K562 (cell line): ENCODE data around the gene INCA1. TPM values are rescaled to one million over a fixed set of nuclear protein-coding genes. Genes with fewer than 3 reads are reported as not detected.
A peak's percentile ranks its signal among the peaks of the same experiment; 100 is the strongest.

Experiments
- ARID1B ChIP-seq: fragments of 450-650 bp; IDR thresholded peaks from 2 replicates; pipeline ENCODE4 v1.6.1; 2016; ENCODE audit warnings: antibody characterized with exemption, mild to moderate bottlenecking, inconsistent platforms
- BCOR ChIP-seq: fragments of 450-650 bp; IDR thresholded peaks from 2 replicates; pipeline ENCODE4 v1.6.1; 2016
- BDP1 ChIP-seq: IDR thresholded peaks from 3 replicates; pipeline ENCODE4 v1.6.1; 2011; ENCODE audit not compliant: insufficient read length, insufficient read depth
- DPF2 ChIP-seq: fragments of 450-650 bp; IDR thresholded peaks from 2 replicates; pipeline ENCODE4 v1.6.1; 2016
- FOXJ2 ChIP-seq: fragments of 200-800 bp; sonication (Bioruptor generic); IDR thresholded peaks from 2 replicates; pipeline ENCODE4 v1.6.1; 2016; ENCODE audit warnings: missing genetic modification characterization, missing compliant biosample characterization
- HNRNPK ChIP-seq: fragments of 200-400 bp; formaldehyde crosslinking; IDR thresholded peaks from one replicate; pipeline ENCODE4 v1.6.1; 2018; ENCODE audit warnings: mild to moderate bottlenecking, low read depth, low read length; ENCODE audit not compliant: poor library complexity, severe bottlenecking
- HSF4 ChIP-seq: fragments of 250-450 bp; sonication (Bioruptor Pico); IDR thresholded peaks from 2 replicates; pipeline ENCODE4 v2.1.2; 2022; ENCODE audit warnings: mild to moderate bottlenecking, moderate library complexity, borderline replicate concordance
- MTA2 ChIP-seq: fragments of 450-650 bp; IDR thresholded peaks from 2 replicates; pipeline ENCODE4 v1.6.1; 2016; ENCODE audit warnings: low read depth
- MTA3 ChIP-seq: fragments of 450-650 bp; formaldehyde crosslinking; IDR thresholded peaks from 2 replicates; pipeline ENCODE4 v1.6.1; 2017; ENCODE audit warnings: mild to moderate bottlenecking, borderline replicate concordance
- RBM39 ChIP-seq: fragments of 200-400 bp; formaldehyde crosslinking; optimal IDR thresholded peaks from 2 replicates; pipeline ENCODE3; 2018; ENCODE audit warnings: low read depth, low read length
- TARDBP ChIP-seq: fragments of 450-650 bp; IDR thresholded peaks from 2 replicates; pipeline ENCODE4 v1.6.1; 2016
- ZKSCAN1 ChIP-seq: fragments of 150-350 bp; IDR thresholded peaks from 2 replicates; pipeline ENCODE4 v1.6.1; 2016; ENCODE audit warnings: low read depth, low read length
- ZNF512 ChIP-seq: IDR thresholded peaks from 2 replicates; pipeline ENCODE4 v1.6.1; 2016; ENCODE audit warnings: missing genetic modification characterization, missing compliant biosample characterization
- polyA plus RNA-seq, 8 experiments: library from polyadenylated mRNA; depleted of rRNA in 4 of 8; stranded (reverse) in 5 of 8; unstranded in 3 of 8; fragments of >200 nt; fragmentation: Nextera tagmentation in 2 of 8; fragmentation: Illumina TruSeq in 1 of 8; extraction: Ambion mirVana in 2 of 8; extraction: Trizol in 1 of 8; gene quantifications; 2 replicates each; pipeline versions ENCODE4 v1.2.1 to v1.2.3, GENCODE V29; 2011 to 2014; ENCODE audit warnings: inconsistent platforms in 1 of 8, missing spikeins in 1 of 8
- total RNA-seq, 7 experiments: library from RNA; depleted of rRNA in 6 of 7; stranded (reverse); fragments of >200 nt in 6 of 7; fragmentation: Illumina TruSeq in 2 of 7; extraction: Trizol in 2 of 7; gene quantifications; 2 replicates each; pipeline versions ENCODE4 v1.2.1 to v1.2.3, GENCODE V29; 2011 to 2021; ENCODE audit warnings: low replicate concordance in 1 of 7
- TF ChIP-seq, protein P1 (sequence below): sonication (generic); formaldehyde crosslinking; IDR thresholded peaks from 2 replicates; pipeline ENCODE4 v1.8.1; 2023; ENCODE audit warnings: mild to moderate bottlenecking, missing genetic modification reagents

Gene INCA1
- total and polyA plus RNA-seq, 9 of the 15 experiments (the other 6 are each of a cell fraction or from before 2014, with no cell fraction given) = 0.08 to 0.50 (median 0.13) TPM; not detected in 4

- TF ChIP-seq ZNF512 (tag) (no peak), RBM39 (no peak), MTA2 (no peak), MTA3 (no peak), ARID1B (peak; percentile 12; the same call in 1 of the 2 replicates), HNRNPK (no peak), HSF4 (CRISPR knock-in tag) (no peak), BDP1 (no peak), FOXJ2 (tag) (no peak), ZKSCAN1 (no peak), TARDBP (no peak), DPF2 (peak; percentile 44), BCOR (peak; percentile 60; the same call in 1 of the 2 replicates)
- TF ChIP-seq, protein P1, sequence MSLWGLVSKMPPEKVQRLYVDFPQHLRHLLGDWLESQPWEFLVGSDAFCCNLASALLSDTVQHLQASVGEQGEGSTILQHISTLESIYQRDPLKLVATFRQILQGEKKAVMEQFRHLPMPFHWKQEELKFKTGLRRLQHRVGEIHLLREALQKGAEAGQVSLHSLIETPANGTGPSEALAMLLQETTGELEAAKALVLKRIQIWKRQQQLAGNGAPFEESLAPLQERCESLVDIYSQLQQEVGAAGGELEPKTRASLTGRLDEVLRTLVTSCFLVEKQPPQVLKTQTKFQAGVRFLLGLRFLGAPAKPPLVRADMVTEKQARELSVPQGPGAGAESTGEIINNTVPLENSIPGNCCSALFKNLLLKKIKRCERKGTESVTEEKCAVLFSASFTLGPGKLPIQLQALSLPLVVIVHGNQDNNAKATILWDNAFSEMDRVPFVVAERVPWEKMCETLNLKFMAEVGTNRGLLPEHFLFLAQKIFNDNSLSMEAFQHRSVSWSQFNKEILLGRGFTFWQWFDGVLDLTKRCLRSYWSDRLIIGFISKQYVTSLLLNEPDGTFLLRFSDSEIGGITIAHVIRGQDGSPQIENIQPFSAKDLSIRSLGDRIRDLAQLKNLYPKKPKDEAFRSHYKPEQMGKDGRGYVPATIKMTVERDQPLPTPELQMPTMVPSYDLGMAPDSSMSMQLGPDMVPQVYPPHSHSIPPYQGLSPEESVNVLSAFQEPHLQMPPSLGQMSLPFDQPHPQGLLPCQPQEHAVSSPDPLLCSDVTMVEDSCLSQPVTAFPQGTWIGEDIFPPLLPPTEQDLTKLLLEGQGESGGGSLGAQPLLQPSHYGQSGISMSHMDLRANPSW (CRISPR knock-in tag) = no peak
- TF ChIP-seq, all 486 proteins: peak for 8
Measured at GRCh38 chr17:4941319-4941610, 56.1 kb downstream of the INCA1 start (continued).
